GM10847 (cell line): ENCODE results near the gene NFKBIE.
A peak's percentile ranks its signal among the peaks of the same experiment; 100 is the strongest.

Experiments used
- POLR2A ChIP-seq: IDR thresholded peaks from 2 replicates; pipeline ENCODE4 v1.6.1; 2011; ENCODE audit not compliant: insufficient read length; ENCODE audit errors: extremely low read depth

NFKBIE gene

DNA sequence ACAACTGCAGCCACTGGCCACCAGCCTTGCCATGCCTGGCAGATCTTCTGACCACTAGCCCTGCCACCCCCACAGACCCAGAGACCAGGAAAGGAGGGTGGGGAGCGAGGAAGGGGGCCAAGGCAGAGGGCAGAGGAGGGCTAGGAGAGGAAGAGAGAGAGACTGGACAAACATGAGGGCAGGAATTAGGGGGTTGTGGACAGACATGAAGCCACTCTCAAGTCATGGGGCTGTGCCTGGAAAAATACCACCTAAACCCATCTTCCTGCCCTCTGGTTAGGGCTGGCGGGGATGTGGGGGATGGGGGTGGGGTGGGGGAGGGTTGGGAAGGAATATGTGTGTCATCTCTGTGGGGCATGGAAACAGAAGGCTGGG lies 43.4 kb downstream of the NFKBIE start:
- no peak for TF ChIP-seq POLR2A

- no peak for TF ChIP-seq POLR2A
Measured at GRCh38 chr6:44221291-44221960, 43.9 kb downstream of the NFKBIE start.

- no peak for TF ChIP-seq POLR2A
Measured at GRCh38 chr6:44220913-44221290, 44.4 kb downstream of the NFKBIE start.

GRCh38 chr6:44219815-44220784 lies 45.3 kb downstream of the NFKBIE start:
- TF ChIP-seq POLR2A: no peak

DNA sequence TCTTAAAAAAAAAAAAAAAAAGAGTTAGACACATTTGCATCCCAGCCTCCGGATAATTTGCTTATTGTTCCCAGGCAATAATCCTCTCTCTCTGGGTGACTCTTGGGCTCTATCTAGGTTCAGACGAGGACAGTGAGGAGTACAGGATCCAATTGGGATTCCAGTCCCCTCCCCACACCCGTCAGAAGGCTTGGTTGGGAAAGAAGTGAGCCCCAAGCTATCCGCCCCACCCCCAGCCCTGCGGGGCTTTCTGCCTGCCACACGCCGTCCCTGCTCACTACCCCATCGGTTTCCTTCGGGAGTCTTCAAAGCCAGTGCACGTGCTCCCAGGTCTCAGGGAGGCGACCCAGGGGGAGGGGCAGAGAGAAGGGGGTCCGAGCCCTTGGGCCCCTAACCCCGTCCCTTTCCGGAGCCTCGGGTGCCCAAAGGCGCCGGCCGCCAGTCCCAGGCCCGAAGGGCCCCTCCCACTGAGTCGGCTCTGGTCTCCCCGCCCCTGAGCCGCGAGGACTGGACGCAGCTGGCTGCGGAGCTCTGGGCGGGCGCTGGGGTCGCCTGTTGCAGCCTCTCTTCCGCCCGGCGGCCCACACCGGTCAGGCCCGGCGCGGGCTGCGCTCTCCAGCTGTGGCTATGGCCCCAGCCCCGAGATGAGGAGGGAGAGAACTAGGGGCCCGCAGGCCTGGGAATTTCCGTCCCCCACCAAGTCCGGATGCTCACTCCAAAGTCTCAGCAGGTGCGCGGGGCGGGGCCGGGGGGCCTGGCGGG lies 46.1 kb downstream of the NFKBIE start:
- peak; percentile 51 for TF ChIP-seq POLR2A

DNA sequence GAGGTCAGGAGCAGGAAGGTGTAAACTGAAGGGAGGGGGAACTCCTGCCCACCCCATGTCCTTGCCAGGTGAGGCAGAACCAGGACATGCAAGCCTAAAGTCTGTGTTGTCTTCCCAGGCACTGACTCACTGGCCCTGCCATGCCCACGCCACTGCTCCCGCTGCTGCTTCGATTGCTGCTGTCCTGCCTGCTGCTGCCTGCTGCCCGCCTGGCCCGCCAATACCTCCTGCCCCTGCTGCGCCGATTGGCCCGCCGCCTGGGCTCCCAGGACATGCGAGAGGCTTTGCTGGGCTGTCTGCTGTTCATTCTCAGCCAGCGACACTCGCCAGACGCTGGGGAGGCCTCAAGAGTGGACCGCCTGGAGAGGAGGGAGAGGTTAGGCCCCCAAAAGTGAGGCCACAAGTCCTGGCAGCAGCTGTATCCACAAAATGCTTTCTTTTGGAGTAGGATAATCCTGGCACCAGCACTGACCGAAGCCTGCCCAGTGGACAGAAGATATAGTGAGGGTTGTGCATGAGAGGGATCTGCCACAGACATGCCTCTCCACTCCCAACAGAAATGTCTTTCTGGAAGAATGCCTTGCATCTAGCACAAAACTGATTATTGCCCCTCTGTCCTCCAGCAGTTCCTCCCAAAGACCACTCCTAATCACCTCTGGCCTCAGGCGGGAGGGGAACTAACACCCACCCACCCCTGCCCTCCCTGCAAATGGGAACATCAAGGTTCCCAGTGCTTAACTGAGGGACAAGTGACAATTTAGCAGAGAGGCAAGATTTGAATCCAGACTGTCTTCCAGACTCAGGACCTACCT lies 47.8 kb downstream of the NFKBIE start:
- TF ChIP-seq POLR2A: no peak

DNA sequence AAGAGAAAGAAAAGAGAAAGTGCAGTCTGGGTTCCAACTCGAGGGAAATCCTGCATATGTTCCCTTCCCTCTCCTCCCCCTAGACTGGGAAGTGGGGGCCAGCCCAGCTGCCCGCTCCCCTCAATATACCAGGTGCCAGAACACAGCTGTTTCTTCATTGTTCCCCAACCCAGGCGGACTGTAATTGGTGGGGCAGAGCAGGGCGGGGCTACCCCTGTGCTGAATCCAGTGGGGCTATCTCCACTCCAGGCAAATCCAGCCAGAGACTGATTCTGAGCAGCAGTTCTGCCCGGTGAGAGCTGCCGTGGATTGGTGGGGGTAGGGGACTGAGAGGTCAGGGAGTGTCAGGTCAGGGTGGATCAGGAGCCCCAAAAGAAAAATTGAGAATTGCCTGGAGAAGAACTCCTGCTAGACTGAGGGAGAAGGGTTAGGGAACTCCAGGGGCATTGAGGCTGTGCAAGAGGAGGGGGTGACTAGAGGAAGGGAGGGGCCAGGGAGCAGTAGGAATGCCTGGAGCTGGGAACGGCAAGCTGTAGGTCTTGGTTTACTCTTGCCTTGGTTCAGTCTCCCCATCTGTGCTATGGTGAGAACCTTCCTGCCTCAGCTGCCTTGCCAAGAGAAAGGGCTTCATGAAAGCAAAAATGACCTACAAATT lies 48.5 kb downstream of the NFKBIE start, which contains the start of gene MYMX:
MYMX (plus strand) TSS at position 250 of the 655 bp plus-strand sequence. CDS start 546 bp downstream, outside the sequence.
- TF ChIP-seq POLR2A: no peak

DNA sequence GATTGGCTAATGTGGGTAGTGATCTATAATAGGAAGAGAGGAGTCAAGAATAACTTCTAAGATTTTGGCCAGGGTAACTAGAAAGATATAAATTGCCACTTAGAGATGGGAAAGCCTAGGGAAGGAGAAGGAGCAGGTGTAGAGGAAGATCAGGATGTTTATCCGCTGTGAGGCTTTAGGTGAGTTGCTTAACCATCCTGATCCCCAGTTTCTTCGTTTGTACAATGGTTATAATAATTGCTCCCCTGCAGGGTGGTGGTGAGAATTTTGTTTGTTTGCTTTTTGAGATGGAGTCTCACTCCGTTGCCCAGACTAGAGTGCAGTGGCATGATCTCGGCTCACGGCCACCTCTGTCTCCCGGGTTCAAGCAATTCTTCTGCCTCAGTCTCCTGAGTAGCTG lies 51.0 kb downstream of the NFKBIE start:
- no peak for TF ChIP-seq POLR2A

GRCh38 chr6:44211284-44211683 lies 54.1 kb downstream of the NFKBIE start:
- TF ChIP-seq POLR2A: no peak
